Neural cell (in vitro differentiated cells): ENCODE measurements around the gene COG8. TPM values are rescaled to one million over a fixed set of nuclear protein-coding genes. Genes with fewer than 3 reads are reported as not detected.
"Not testable (repeated sequence)": the region's sequence is repeated elsewhere in the genome, so short reads cannot be mapped to it uniquely, and the experiment has no call there.

ENCODE experiments used
- H2AFZ ChIP-seq: fragments of 200-600, 300-800 bp; sonication (generic), shearing (Covaris generic); 2 replicates; pipeline ENCODE4 v1.6.0; 2014; ENCODE audit warnings: low read depth, mild to moderate bottlenecking, antibody characterized with exemption, low read length, moderate library complexity
- H3F3A ChIP-seq: fragments of 200-600 bp; shearing (Covaris generic); 2 replicates; pipeline ENCODE4 v1.6.1; 2016; ENCODE audit warnings: mild to moderate bottlenecking, moderate library complexity, mixed read lengths, antibody characterized with exemption, low read length; ENCODE audit not compliant: insufficient read depth, poor library complexity, severe bottlenecking
- H3K27ac ChIP-seq: fragments of 200-600, 300-800 bp; sonication (generic), shearing (Covaris generic); 2 replicates; pipeline ENCODE4 v1.5.1; 2014; ENCODE audit warnings: mild to moderate bottlenecking, low read length, moderate library complexity
- H3K27me3 ChIP-seq: fragments of 300-800, 200-600 bp; sonication (generic), shearing (Covaris generic); 2 replicates; pipeline ENCODE4 v1.6.0; 2014; ENCODE audit warnings: mild to moderate bottlenecking, low read depth, low read length, moderate library complexity; ENCODE audit not compliant: insufficient read depth
- H3K36me3 ChIP-seq: fragments of 300-800, 200-600 bp; sonication (generic), shearing (Covaris generic); 2 replicates; pipeline ENCODE4 v1.5.1; 2014; ENCODE audit warnings: mild to moderate bottlenecking, antibody characterized with exemption, low read length, moderate library complexity; ENCODE audit not compliant: insufficient read depth
- H3K4me2 ChIP-seq: fragments of 300-800, 200-600 bp; sonication (generic), shearing (Covaris generic); 2 replicates; pipeline ENCODE4 v1.6.0; 2014; ENCODE audit warnings: mild to moderate bottlenecking, low read length
- H3K4me3 ChIP-seq: fragments of 300-800, 200-600 bp; sonication (generic), shearing (Covaris generic); 2 replicates; pipeline ENCODE4 v1.5.1; 2014; ENCODE audit warnings: mild to moderate bottlenecking, low read length, moderate library complexity
- H3K79me2 ChIP-seq: fragments of 200-600 bp; shearing (Covaris generic); replicated peaks from 2 replicates; pipeline ENCODE4 v1.6.0; 2014; ENCODE audit warnings: mild to moderate bottlenecking, low read length, moderate library complexity; ENCODE audit not compliant: insufficient read depth
- H3K9ac ChIP-seq: fragments of 300-800, 200-600 bp; sonication (generic), shearing (Covaris generic); 2 replicates; pipeline ENCODE4 v1.6.1; 2016; ENCODE audit warnings: mild to moderate bottlenecking, low read length, mixed read lengths
- H3K9me2 ChIP-seq: fragments of 200-600 bp; shearing (Covaris generic); 2 replicates; pipeline ENCODE4 v1.6.1; 2016; ENCODE audit warnings: mild to moderate bottlenecking, low read length, mixed read lengths; ENCODE audit not compliant: insufficient read depth
- H3K9me3 ChIP-seq: fragments of 200-600, 300-800 bp; sonication (generic), shearing (Covaris generic); 2 replicates; pipeline ENCODE4 v1.6.1; 2016; ENCODE audit warnings: mild to moderate bottlenecking, mixed run types, low read length, moderate library complexity, mixed read lengths
- H4K20me1 ChIP-seq: fragments of 200-600 bp; shearing (Covaris generic); 2 replicates; pipeline ENCODE4 v1.6.1; 2016; ENCODE audit warnings: mild to moderate bottlenecking, mixed run types; ENCODE audit not compliant: insufficient read depth
- EP300 ChIP-seq: fragments of 450-650 bp; conservative IDR thresholded peaks from 2 replicates; pipeline ENCODE4 v1.6.1; 2014; ENCODE audit warnings: antibody characterized with exemption, mild to moderate bottlenecking, moderate library complexity; ENCODE audit not compliant: poor library complexity, severe bottlenecking
- EZH2 ChIP-seq: fragments of 200-600, 300-800 bp; shearing (Covaris generic), sonication (generic); IDR thresholded peaks from 2 replicates; pipeline ENCODE4 v1.6.1; 2014; ENCODE audit warnings: antibody characterized with exemption, low read length, borderline replicate concordance, mild to moderate bottlenecking; ENCODE audit not compliant: insufficient read depth, poor library complexity, severe bottlenecking
- MXI1 ChIP-seq: fragments of 450-650 bp; conservative IDR thresholded peaks from 2 replicates; pipeline ENCODE4 v1.6.1; 2014; ENCODE audit warnings: antibody characterized with exemption, mild to moderate bottlenecking; ENCODE audit not compliant: poor library complexity, severe bottlenecking
- POLR2AphosphoS5 ChIP-seq: IDR thresholded peaks from 2 replicates; pipeline ENCODE4 v1.6.1; 2012
- RAD21 ChIP-seq: fragments of 450-650 bp; conservative IDR thresholded peaks from 2 replicates; pipeline ENCODE4 v1.6.1; 2014; ENCODE audit warnings: antibody characterized with exemption, mild to moderate bottlenecking, moderate library complexity
- SMC3 ChIP-seq: fragments of 450-650 bp; conservative IDR thresholded peaks from 2 replicates; pipeline ENCODE4 v1.6.1; 2014; ENCODE audit warnings: antibody characterized with exemption, mild to moderate bottlenecking, moderate library complexity; ENCODE audit not compliant: poor library complexity
- TAF1 ChIP-seq: IDR thresholded peaks from 2 replicates; pipeline ENCODE4 v1.6.1; 2012; ENCODE audit warnings: low read depth
- polyA plus RNA-seq: library from polyadenylated mRNA; depleted of rRNA; stranded (reverse); fragments of >200 nt; gene quantifications from 2 replicates; pipeline ENCODE4 v1.2.3, GENCODE V29; 2014
- TF ChIP-seq, protein P1 (sequence below): IDR thresholded peaks from 2 replicates; pipeline ENCODE4 v1.6.1; 2012; ENCODE audit warnings: borderline replicate concordance
- TF ChIP-seq, protein P2 (sequence below): fragments of 450-650 bp; IDR thresholded peaks from 2 replicates; pipeline ENCODE4 v1.5.1; 2014; ENCODE audit warnings: antibody characterized with exemption, mild to moderate bottlenecking, moderate library complexity; ENCODE audit not compliant: poor library complexity, severe bottlenecking

COG8 gene
- polyA plus RNA-seq, 1 donor from 2014 or later: 27.8 TPM

DNA sequence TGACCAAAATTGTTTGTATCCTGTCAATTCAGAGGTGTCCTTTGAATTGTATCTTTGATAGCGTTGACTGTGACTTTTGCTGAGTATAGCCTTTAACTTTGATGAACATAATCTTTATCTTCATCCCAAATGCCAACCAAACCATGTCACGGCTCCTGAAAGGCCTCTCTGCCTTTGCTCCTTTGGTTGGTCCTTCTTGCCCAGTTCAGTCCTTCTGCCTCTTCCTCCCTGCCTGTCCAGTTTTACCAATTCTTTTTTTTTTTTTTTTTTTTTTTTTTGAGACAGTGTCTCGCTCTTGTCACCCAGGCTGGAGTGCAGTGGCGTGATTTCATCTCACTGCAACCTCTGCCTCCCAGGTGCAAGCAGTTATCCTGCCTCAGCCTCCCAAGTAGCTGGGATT is 41.1 kb downstream of the COG8 start:
- TF ChIP-seq EZH2 (no peak), SMC3 (no peak), RAD21 (no peak), EP300 (no peak), TAF1 (no peak), POLR2AphosphoS5 (no peak), MXI1 (no peak)
- TF ChIP-seq, protein P1, sequence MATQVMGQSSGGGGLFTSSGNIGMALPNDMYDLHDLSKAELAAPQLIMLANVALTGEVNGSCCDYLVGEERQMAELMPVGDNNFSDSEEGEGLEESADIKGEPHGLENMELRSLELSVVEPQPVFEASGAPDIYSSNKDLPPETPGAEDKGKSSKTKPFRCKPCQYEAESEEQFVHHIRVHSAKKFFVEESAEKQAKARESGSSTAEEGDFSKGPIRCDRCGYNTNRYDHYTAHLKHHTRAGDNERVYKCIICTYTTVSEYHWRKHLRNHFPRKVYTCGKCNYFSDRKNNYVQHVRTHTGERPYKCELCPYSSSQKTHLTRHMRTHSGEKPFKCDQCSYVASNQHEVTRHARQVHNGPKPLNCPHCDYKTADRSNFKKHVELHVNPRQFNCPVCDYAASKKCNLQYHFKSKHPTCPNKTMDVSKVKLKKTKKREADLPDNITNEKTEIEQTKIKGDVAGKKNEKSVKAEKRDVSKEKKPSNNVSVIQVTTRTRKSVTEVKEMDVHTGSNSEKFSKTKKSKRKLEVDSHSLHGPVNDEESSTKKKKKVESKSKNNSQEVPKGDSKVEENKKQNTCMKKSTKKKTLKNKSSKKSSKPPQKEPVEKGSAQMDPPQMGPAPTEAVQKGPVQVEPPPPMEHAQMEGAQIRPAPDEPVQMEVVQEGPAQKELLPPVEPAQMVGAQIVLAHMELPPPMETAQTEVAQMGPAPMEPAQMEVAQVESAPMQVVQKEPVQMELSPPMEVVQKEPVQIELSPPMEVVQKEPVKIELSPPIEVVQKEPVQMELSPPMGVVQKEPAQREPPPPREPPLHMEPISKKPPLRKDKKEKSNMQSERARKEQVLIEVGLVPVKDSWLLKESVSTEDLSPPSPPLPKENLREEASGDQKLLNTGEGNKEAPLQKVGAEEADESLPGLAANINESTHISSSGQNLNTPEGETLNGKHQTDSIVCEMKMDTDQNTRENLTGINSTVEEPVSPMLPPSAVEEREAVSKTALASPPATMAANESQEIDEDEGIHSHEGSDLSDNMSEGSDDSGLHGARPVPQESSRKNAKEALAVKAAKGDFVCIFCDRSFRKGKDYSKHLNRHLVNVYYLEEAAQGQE: no peak
- TF ChIP-seq, protein P2, sequence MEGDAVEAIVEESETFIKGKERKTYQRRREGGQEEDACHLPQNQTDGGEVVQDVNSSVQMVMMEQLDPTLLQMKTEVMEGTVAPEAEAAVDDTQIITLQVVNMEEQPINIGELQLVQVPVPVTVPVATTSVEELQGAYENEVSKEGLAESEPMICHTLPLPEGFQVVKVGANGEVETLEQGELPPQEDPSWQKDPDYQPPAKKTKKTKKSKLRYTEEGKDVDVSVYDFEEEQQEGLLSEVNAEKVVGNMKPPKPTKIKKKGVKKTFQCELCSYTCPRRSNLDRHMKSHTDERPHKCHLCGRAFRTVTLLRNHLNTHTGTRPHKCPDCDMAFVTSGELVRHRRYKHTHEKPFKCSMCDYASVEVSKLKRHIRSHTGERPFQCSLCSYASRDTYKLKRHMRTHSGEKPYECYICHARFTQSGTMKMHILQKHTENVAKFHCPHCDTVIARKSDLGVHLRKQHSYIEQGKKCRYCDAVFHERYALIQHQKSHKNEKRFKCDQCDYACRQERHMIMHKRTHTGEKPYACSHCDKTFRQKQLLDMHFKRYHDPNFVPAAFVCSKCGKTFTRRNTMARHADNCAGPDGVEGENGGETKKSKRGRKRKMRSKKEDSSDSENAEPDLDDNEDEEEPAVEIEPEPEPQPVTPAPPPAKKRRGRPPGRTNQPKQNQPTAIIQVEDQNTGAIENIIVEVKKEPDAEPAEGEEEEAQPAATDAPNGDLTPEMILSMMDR: no peak
- Histone ChIP-seq H4K20me1 (no peaks in the 10 kb centered on the region), H3K4me3 (no peak overlapping the region), H3K9ac (no peak overlapping the region), H3K9me2 (no peaks in the 10 kb centered on the region), H3K27me3 (no peaks in the 10 kb centered on the region), H3F3A (no peaks in the 10 kb centered on the region), H3K27ac (no peak overlapping the region), H2AFZ (no peak overlapping the region), H3K79me2 (no peaks in the 10 kb centered on the region), H3K9me3 (no peaks in the 10 kb centered on the region), H3K36me3 (no peaks in the 10 kb centered on the region), H3K4me2 (no peak overlapping the region)

DNA sequence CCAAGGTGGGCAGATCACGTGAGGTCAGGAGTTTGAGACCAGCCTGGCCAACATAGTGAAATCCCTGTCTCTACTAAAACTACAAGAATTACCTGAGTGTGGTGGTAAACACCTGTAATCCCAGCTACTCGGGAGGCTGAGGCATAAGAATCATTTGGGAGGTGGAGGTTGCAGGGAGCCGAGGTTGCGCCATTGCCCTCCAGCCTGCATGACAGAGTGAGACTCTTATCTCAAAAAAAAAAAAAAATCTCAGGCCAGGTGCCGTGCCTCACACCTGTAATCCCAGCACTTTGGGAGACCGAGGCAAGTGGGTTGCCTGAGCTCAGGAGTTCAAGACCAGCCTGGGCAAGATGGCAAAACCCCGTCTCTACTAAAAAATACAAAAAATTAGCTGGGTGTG is 42.6 kb downstream of the COG8 start:
- H2AFZ ChIP-seq, H4K20me1 ChIP-seq, H3K27ac ChIP-seq, H3K36me3 ChIP-seq, H3K9me2 ChIP-seq, H3F3A ChIP-seq, H3K9me3 ChIP-seq, H3K79me2 ChIP-seq, H3K27me3 ChIP-seq, H3K4me3 ChIP-seq, H3K4me2 ChIP-seq, H3K9ac ChIP-seq: not testable (repeated sequence)

DNA sequence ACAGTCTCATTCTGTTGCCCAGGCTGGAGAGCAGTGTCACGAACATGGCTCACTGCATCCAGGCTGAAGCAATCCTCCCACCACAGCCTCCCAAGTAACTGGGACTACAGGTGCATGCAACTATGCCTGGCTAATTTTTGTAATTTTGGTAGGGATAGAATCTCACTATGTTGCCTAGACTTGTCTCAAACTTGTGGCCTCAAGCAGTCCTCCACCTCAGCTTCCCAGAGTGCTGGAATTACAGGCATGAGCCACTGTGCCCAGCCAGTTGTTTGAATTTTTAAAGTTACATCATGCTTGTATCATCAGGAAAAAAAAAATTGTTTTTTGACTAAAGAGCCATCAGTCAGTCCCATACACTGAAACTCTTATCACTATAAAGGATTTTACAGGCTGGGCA is 45.3 kb downstream of the COG8 start:
- Histone ChIP-seq H4K20me1 (no peaks in the 10 kb centered on the region), H3K9ac (no peak overlapping the region), H3K27me3 (no peaks in the 10 kb centered on the region), H3K9me3 (no peaks in the 10 kb centered on the region), H3K36me3 (no peaks in the 10 kb centered on the region), H3K4me2 (no peak overlapping the region), H2AFZ (no peak overlapping the region), H3K9me2 (no peaks in the 10 kb centered on the region), H3K79me2 (no peaks in the 10 kb centered on the region), H3F3A (no peaks in the 10 kb centered on the region), H3K4me3 (no peak overlapping the region), H3K27ac (no peak overlapping the region)
- TF ChIP-seq TAF1 (no peak), EP300 (no peak), POLR2AphosphoS5 (no peak), RAD21 (no peak), SMC3 (no peak), MXI1 (no peak), EZH2 (no peak)
- TF ChIP-seq, protein P2: no peak
- TF ChIP-seq, protein P1: no peak
